NCI-H146 (cell line): ENCODE data around the gene GREB1.

ENCODE experiments used
- DNase-seq: peaks from one replicate; lab custom pipeline; 2025; lab: John Stamatoyannopoulos, UW

The GREB1 gene

DNA sequence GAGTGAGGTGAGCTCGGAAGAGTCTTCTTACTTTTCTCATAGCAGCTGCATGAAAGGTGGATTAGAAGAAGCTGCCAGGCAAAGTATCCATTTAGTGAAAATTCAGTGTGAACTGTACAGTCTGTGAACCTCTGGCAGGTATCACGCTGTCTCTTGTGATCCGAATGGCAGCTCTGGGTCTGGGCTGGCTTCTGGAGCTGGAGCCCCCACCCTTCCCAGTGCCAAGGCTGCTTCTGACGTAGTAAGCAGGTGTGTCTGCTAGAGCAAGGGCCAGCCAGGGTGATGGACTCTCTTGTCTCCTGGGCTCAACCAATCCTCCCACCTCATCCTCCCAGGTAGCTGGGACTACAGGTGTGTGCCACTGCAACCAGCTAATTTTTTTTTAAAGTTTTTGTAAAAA, 150.1 kb downstream of the GREB1 start:
- peak; percentile 28 for DNase-seq

DNA sequence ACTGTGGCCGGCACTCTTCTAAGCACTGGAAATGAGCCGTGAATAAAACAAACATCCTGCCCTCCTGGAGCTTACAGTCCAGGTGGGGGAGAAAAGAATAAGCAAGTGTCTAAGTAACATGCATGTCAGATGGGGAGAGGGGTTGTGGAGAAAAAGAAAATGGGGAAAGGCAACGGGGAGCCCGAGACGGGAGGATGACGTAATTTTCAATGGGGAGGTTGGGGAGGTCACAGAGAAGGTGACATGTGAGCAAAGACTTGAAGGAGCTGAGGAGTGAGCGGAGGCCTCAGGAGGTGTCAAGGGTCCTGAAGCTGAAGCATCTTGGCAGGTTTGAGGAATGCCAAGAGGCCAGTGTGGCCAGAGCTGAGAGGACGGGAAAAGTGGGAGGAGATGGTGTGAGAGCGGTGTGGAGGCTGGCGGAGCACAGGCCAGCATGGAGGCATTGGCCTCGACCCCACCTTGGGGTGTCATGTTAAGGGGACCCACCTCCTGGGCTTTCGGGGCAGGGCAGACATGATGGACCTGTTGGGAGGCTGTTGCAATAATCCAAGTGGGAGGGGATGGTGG, 151.1 kb downstream of the GREB1 start:
- DNase-seq, result no peak

DNA sequence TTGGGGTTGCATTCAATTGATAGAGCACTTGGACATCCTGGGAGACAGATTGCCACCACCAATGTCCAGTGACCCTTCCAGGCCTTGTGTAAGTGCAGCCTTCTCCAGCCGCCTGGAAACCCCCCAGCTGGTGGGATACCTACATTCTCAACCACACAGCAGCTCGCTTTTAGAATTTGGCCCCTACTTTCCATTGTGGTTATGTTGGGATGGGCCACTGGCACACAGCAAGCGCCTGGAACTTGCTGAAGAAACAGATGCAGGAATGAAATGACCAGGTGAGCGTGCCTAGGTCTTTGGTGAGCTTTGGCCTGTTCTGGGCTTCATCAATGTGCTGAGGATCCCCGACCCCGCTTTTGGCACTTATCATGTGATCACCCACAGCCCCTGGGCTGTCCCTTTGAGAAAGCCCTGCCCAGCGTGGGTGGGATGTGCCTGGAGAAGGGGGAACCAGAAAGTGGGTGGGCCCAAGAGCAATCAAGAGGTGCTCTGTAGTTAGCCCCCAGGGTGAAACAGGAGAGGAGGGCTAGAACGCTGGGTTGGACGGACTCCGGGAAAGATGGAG, 152.1 kb downstream of the GREB1 start:
- no peak for DNase-seq

DNA sequence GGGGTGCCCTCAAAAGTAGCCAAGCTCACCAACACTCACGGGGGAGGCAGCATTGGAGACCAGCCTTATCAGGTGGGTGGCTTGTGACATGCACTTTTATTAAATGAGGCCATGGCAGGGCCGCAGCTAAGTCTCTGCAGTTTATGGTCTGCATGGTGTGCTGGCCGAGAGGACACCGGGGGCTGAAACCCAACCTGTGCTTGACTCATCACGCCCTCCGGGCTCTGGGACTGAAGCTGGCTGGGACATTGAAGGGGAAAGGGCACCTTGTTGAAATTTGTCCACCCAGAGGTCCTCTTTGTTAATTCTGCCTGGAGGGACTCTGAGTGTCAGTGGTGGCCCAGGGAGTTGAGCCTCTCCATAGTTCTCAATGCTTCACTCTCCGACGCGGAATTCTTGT, 153.9 kb downstream of the GREB1 start:
- DNase-seq, result no peak

DNA sequence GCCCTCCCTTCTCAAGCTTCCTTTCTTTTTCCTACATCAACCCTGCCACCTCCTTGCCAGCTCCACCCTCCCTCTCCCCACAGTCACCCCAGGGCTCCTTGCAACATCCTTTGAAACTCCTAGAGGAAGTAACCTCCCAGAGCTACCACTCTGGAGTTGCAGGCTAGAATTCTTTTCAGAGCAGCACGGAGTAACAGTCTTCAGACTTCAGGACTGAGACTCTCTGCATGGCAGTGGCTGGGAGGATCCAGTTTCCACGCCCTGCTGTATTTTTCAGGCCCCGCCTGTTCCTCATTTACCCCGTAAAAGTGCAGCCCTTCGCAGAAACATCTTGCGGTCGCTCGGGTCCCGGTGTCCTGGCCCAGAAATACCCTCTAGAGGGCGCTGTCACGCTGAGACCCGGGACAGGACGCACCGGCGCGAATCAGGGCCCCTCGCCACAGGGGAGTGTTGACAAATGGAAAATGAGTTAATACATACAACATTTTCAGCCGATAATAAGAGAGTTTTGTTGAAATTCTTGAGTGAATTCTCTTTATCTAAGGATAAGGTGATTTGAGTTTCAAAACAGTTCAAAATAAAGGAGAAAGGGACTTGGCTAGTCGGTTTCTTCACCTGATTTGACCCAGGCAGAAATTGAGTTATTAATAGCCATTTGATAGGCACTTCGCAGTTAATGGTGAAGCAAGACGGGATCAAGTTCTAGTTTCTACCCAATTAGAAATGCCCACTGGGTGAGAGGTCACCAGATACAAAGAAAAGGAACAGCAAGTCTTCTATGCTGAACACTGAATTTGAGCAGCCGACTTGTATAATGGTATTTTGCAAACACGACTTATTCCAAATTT, 154.6 kb downstream of the GREB1 start:
- peak; percentile 53 for DNase-seq

DNA sequence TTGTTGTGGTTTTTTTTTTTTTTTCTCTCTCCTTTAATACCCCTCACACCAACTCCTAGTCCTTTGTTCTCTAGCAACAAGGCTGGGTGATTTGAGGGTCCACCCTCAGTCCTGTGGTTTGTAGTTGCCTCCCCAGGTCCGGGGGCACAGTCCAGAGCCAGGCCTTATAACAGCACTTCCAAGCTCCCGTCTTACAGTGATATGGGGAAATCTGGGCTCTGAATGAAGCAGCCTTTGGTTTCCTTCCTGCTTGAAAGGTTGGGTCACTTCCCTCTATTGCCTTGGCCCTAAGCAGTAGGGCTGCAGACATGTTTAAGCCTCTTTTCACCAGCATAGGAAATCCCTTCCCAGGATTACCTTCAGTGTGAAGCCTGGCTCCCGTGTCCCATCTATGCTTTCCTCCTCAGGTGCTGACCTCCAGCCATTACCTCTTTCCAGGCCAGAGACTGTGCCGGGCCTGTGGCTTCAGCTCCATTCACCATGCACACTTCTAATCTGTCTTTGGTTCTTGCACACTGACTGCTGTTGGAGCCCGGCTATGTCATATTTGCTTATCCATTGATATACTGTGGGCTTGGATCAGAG, 157.3 kb downstream of the GREB1 start:
- DNase-seq, result no peak
